K562 treated with DMSO at 1 percent for 12 hours (cell line): ENCODE results near the gene SVBP. TPM values are rescaled to one million over a fixed set of nuclear protein-coding genes. Genes with fewer than 3 reads are reported as not detected.

ENCODE experiments used
- total RNA-seq: library from RNA; unstranded; fragments of 300-600 nt; gene quantifications from 2 replicates; pipeline ENCODE4 v1.2.3, GENCODE V29; 2022; ENCODE audit not compliant: insufficient read depth

SVBP gene, protein sequence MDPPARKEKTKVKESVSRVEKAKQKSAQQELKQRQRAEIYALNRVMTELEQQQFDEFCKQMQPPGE
- total RNA-seq: 33.2 and 55.3 TPM in 2 replicates

DNA sequence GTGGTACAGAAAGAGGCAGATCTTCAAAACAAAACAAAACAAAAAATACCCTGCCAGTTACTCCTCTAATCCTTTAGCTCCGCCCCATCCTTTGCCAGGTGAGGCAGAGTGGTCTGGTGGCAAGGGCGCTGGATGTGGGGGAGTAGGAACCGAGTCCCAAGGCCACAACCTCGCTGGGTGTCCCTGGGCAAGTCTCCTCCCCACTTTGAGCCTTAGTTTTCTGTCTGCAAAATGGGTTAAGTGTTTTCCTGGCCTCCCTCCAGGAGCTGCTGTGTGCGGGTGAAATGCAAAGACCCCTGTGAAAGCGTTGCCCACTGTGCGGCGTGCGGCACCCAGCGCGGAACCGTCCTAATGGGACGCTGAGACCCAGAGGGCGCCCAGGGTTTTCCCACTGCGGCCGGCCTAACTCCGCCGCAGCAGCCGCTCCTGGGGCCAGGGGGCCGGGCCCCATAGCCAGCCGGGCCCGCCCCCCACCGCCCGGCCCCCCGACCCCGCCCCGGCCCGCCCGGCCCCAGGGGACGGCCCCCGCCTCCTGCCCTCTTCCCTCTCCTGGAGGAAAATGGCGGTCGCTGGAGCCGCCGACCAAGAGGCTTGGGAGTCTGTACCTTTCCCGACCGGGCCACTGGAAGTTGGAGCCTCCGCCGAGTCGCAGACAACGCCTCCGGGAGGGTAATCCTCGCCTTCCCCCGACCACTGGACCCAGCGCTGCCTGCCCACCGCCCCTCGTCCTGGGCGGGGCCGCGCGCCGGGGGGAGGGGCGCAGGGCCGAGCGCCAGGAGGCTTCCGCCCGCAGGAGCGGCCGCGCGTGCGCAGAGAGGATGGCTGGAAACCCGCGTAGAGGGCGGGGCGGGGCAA is at the start of gene SVBP, which contains the start of gene ERMAP:
Gene SVBP (minus strand): TSS at position 813 of the 855 bp plus-strand sequence. CDS start 853 bp downstream, outside the sequence.
Gene ERMAP (plus strand): TSS at position 538 of the 855 bp plus-strand sequence. CDS start 13,327 bp downstream, outside the sequence.

DNA sequence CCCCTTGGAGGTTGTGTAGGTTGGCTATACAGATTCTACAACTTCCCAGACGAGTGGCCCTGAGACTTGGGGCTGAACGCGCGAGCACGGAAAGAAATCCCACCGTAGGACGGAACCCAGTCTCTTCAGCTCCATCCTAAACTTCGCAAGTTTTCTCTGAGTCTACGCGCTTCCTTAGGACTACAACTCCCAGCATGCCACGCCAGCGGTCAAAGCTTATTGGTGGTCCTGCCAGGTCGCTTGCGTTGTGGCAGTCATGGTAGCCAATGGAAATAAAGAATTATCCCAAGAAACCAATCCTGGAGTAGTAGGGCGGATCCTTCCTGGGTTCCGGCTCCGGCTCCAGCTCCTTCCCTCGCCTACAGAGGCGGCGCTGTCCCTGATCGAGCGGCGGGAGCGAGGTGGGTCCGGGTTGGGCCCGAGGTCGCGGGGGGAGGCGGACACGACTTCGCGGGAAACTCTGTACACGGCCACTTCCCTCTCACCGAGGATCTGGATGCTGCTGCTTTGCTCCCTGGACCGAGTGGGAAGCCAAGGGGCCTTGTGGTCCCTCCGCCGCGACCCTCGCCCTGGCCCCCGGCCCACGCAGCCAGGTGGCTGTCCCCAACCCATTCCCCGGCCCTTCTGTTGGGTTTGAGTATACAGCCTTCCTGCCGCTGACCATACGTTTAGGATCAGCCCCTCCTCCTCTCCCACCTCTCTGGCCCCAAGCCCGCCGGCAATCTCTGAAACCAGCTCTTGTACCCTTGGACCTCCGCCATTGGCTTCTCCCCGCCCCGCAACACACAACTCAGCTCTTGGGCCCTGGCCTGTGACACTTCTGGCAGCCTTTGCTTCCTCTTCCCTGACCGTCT is 29.3 kb upstream of the SVBP start, which contains the start of gene ZNF691:
Gene ZNF691 (plus strand): TSS at position 357 of the 854 bp plus-strand sequence. CDS start 3,046 bp downstream, outside the sequence.

DNA sequence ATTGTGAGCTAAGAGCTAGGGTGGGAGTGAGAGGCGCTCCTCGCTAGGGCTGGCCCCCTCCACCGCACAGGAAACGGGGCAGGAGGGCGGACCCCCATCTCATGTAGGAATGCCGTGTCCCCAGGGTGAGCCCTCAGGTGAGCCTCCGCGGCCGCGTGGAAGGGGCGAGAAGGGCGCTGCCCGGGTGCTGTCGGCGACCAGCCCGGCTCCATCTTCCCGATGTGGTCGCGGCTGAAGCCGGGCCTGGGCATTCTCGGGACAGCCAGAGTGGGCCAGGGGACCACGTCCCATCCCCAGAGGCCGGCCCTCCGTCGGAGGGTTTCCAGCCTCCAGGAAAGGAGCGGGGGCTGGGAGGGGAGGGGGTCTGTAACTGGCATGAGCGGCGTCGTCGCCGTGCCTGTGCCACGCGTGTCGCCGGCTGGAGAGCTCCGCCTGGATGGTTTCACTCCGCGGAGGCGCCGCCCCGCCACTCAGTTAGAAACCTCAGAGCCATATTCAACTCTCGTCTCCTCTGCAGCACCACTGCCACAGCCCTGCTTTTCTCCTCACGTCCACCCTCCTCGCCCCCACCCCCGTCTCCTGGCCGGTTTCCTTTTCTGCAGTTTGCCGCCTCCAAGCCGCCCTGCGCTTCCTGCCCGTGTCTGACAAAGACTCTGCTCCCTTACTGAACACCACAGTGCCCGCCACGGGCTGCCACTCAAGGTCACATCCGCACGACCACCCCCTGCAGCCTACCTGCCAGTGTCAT is 32.1 kb downstream of the SVBP start, which contains the start of gene TMEM269:
Gene TMEM269 (plus strand): TSS at position 46 of the 748 bp plus-strand sequence. CDS start 4,903 bp downstream, outside the sequence.

DNA sequence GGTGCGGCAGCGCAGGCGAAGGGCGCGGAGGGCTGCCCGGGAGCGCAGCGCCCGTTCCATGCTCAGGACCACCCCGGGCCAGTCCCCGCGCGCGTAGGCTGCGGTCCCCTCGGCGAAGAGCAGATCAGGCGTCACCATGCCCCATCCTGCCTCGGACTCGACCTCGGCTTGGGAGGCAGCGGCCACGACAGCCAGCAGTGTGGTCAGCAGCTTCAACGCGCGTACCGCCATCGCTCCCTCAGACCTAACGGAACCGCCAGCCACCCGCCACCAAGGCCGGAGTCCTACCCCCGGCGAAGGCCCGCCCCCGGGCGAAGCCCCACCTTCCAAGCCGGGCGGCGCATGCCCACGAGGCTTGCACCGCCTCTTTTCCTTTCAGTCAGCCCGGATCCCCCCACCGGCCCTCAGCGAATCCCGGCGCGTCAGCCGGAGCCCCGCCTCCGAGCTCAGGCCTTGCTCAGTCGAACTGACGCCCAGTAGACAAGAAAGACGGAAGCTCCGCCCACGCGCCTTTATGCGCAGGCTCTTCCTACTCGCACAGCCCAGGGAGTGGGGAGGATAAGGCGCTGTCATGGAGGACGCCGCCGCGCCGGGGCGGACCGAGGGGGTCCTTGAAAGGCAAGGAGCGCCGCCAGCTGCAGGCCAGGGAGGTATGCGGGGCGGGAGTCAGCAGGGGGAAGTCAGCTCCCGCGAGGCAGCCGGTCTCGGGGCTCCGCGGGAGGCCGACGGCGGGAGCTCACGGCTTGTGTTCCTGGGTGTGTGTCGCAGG is 50.3 kb downstream of the SVBP start, which contains the start of the genes C1orf50 and P3H1:
Gene C1orf50 (plus strand): TSS at position 509 of the 769 bp plus-strand sequence. CDS start 63 bp downstream, at position 572.
Gene P3H1 (minus strand): TSS at position 288 of the 769 bp plus-strand sequence. CDS start 57 bp downstream, at position 231.

Other genes starting within 250 kb of the SVBP start
- 134 and 148 TPM in 2 replicates for gene PPIH, start 159.0 kb downstream of the SVBP start, total RNA-seq
- gene YBX1, start 135.0 kb downstream of the SVBP start, total RNA-seq: 752 and 971 TPM in 2 replicates
- gene CLDN19, start 77.2 kb downstream of the SVBP start, total RNA-seq: not detected in 2 replicates
- 63.6 and 80.2 TPM in 2 replicates for gene P3H1, start 50.4 kb downstream of the SVBP start, total RNA-seq
- 2.2 and 4.4 TPM in 2 replicates for gene C1orf50, start 50.1 kb downstream of the SVBP start, total RNA-seq
- gene TMEM269, start 32.4 kb downstream of the SVBP start, total RNA-seq: 0.41 and 0.47 TPM in 2 replicates
- 8.6 and 27.7 TPM in 2 replicates for gene ERMAP, start 275 bp downstream of the SVBP start, total RNA-seq
- gene ZNF691, start 29.2 kb upstream of the SVBP start, total RNA-seq: 9.8 and 15.9 TPM in 2 replicates
- 12.9 and 22.6 TPM in 2 replicates for gene SLC2A1, start 141.5 kb upstream of the SVBP start, total RNA-seq